CD4-positive, alpha-beta memory T cell (primary cell): ENCODE data around the gene BAIAP2L1. TPM values are rescaled to one million over a fixed set of nuclear protein-coding genes. Genes with fewer than 3 reads are reported as not detected.

Source experiments
- CTCF ChIA-PET: fragments of 350-600 bp; sonication (Branson Sonifier 250); formaldehyde crosslinking; loops from one replicate; lab custom pipeline; 2021; ENCODE audit warnings: inconsistent platforms; ENCODE audit not compliant: partially characterized antibody; lab: Charles Lee
- POLR2A ChIA-PET: fragments of 350-600 bp; sonication (Branson Sonifier 250); formaldehyde crosslinking; loops from one replicate; lab custom pipeline; 2021; ENCODE audit not compliant: partially characterized antibody; lab: Charles Lee
- DNase-seq, 5 donors: peaks; one replicate each; pipeline versions ENCODE4 v3.0.0 to v3.0.0-alpha.2; 2020 to 2022; ENCODE audit warnings: mixed read lengths in 1 of 5
- H3K27ac ChIP-seq: one replicate; pipeline ENCODE4 v1.7.0; 2013; ENCODE audit warnings: low read depth, low read length
- H3K27me3 ChIP-seq: 2 replicates; pipeline ENCODE4 v1.7.0; 2013; ENCODE audit warnings: mild to moderate bottlenecking, low read length, moderate library complexity; ENCODE audit not compliant: insufficient read depth
- H3K36me3 ChIP-seq: 2 replicates; pipeline ENCODE4 v1.7.0; 2013; ENCODE audit warnings: mild to moderate bottlenecking, low read length, moderate library complexity; ENCODE audit not compliant: insufficient read depth
- H3K4me1 ChIP-seq: 2 replicates; pipeline ENCODE4 v1.7.0; 2013; ENCODE audit warnings: mild to moderate bottlenecking, low read length, moderate library complexity; ENCODE audit not compliant: insufficient read depth
- H3K4me3 ChIP-seq, 2 donors: one replicate each; pipeline ENCODE4 v1.7.0; 2013; ENCODE audit warnings: low read length in 2 of 2, mild to moderate bottlenecking in 1 of 2
- H3K9me3 ChIP-seq, 2 donors: one replicate each; pipeline ENCODE4 v1.7.0; 2013; ENCODE audit warnings: low read length in 2 of 2, control low read depth in 1 of 2; ENCODE audit not compliant: control insufficient read depth in 1 of 2
- H3K27ac Mint-ChIP-seq, 7 donors: one replicate each; pipeline ENCODE4 v1.8.0; 2020 to 2021; ENCODE audit warnings: mixed read lengths in 7 of 7, mild to moderate bottlenecking in 6 of 7, inconsistent platforms in 3 of 7, moderate library complexity in 3 of 7
- H3K27me3 Mint-ChIP-seq, 2 donors: one replicate each; pipeline ENCODE4 v1.8.0; 2020 to 2021; ENCODE audit warnings: mixed read lengths in 2 of 2
- H3K36me3 Mint-ChIP-seq, 2 donors: one replicate each; pipeline ENCODE4 v1.8.0; 2020 to 2021; ENCODE audit warnings: mixed read lengths in 2 of 2, inconsistent platforms in 1 of 2, mild to moderate bottlenecking in 1 of 2
- H3K4me1 Mint-ChIP-seq, 4 donors: one replicate each; pipeline ENCODE4 v1.8.0; 2020 to 2021; ENCODE audit warnings: mixed read lengths in 4 of 4, mild to moderate bottlenecking in 1 of 4
- H3K4me3 Mint-ChIP-seq, 8 donors: one replicate each; pipeline ENCODE4 v1.8.0; 2020 to 2021; ENCODE audit warnings: mixed read lengths in 8 of 8, mild to moderate bottlenecking in 7 of 8, moderate library complexity in 6 of 8, inconsistent platforms in 3 of 8
- H3K9me3 Mint-ChIP-seq, 8 donors: one replicate each; pipeline ENCODE4 v1.8.0; 2020 to 2021; ENCODE audit warnings: mixed read lengths in 8 of 8, mild to moderate bottlenecking in 5 of 8, inconsistent platforms in 3 of 8, moderate library complexity in 1 of 8
- intact Hi-C: fragments of 100-400 bp; cut with micrococcal nuclease; formaldehyde crosslinking; loops from one replicate; pipeline ENCODE4 v1.15.1; 2023
- polyA plus RNA-seq, 2 donors: library from polyadenylated mRNA; unstranded; fragments of 300-500 nt; fragmentation: Illumina TruSeq; gene quantifications; one replicate each; pipeline ENCODE4 v1.2.3, GENCODE V29; 2021
- total RNA-seq, 2 experiments: library from RNA; stranded (reverse); gene quantifications; one replicate each; pipeline ENCODE4 v1.2.3, GENCODE V29; 2021

The BAIAP2L1 gene
- total and polyA plus RNA-seq, 4 experiments from 2014 or later, result 0.32 to 0.42 (median 0.37) TPM

DNA sequence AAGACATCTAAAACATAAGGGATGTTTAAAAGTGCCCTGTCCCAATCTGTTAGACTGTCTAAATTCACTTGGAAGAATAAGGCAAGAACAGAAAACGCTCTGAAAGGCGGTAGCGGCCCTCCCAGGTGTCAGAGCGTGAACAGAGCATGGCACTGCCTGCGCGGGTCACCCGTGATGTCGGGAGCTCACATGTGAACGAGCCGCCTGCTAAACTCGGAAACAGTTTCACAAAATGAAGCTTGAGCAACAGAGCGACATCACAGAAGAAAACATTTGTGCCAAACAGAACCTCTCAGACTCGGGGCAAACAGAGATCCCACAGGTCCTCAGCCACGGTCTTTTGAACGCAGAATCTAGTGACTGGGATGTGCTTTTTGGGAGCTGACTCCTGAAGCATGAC is 106.6 kb downstream of the BAIAP2L1 start:
- H3K27me3 Mint-ChIP-seq, result no peaks in the 10 kb centered on the region
- H3K4me1 Mint-ChIP-seq, result peaks cover 0 to 3% (median 0%) of the 10 kb centered on the region in 4 donors
- H3K4me1 ChIP-seq, result no peaks in the 10 kb centered on the region
- CTCF ChIA-PET, result interaction anchor here (1.1 kb wide), 1 partner anchor 127 kb away, joined by 3 read pairs; no protein-coding TSS in a partner anchor
- H3K27ac Mint-ChIP-seq, result peak overlapping the region in 2 of 7 donors; percentile 12 to 29
- POLR2A ChIA-PET, result no interaction called here
- H3K4me3 ChIP-seq, result no peak overlapping the region
- no peaks in the 10 kb centered on the region for H3K9me3 ChIP-seq
- H3K36me3 ChIP-seq, result peaks cover 14% of the 10 kb centered on the region
- intact Hi-C loops, result no loop called here
- H3K9me3 Mint-ChIP-seq, result peaks cover 0 to 2% (median 0%) of the 10 kb centered on the region in 8 donors
- DNase-seq, result peak in 1 of 5 donors; percentile 5
- H3K36me3 Mint-ChIP-seq, result peaks cover 10 to 12% of the 10 kb centered on the region in 2 donors
- no peak overlapping the region for H3K4me3 Mint-ChIP-seq
- no peak overlapping the region for H3K27ac ChIP-seq
- H3K27me3 ChIP-seq, result no peaks in the 10 kb centered on the region

DNA sequence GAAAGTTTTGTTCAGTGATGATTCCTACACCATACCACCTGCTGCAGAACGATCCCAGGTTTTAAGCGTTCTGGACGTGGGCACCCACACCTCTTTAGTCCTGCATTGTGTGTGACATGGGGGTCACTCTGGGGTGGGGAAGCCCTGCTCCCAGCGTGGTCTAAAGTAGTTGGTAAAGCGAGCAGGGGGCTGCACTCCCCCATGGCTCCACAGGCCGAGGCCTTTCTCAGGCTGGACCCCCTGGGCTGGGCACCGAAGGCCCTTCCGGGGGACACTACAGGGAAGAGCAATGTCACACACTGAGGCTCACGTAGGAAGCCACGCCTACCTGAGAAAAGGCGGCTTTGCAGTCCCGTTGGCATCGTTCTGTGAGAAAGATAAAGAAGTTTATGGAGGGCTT is 107.1 kb downstream of the BAIAP2L1 start:
- Histone ChIP-seq H3K27ac (no peak overlapping the region), H3K36me3 (peaks cover 14% of the 10 kb centered on the region), H3K9me3 (no peaks in the 10 kb centered on the region), H3K4me1 (no peaks in the 10 kb centered on the region), H3K27me3 (no peaks in the 10 kb centered on the region), H3K4me3 (no peak overlapping the region)
- peak in 1 of 5 donors; percentile 28 for DNase-seq
- CTCF ChIA-PET, result interaction anchor here (1.1 kb wide), 1 partner anchor 128 kb away, joined by 3 read pairs; no protein-coding TSS in a partner anchor
- Mint-ChIP-seq H3K27me3 (no peaks in the 10 kb centered on the region), H3K36me3 (peaks cover 10 to 12% of the 10 kb centered on the region in 2 donors), H3K4me1 (peaks cover 0 to 3% (median 0%) of the 10 kb centered on the region in 4 donors), H3K27ac (no peak overlapping the region), H3K9me3 (peaks cover 0 to 2% (median 0%) of the 10 kb centered on the region in 8 donors), H3K4me3 (no peak overlapping the region)
- POLR2A ChIA-PET, result no interaction called here
- intact Hi-C loops, result no loop called here

DNA sequence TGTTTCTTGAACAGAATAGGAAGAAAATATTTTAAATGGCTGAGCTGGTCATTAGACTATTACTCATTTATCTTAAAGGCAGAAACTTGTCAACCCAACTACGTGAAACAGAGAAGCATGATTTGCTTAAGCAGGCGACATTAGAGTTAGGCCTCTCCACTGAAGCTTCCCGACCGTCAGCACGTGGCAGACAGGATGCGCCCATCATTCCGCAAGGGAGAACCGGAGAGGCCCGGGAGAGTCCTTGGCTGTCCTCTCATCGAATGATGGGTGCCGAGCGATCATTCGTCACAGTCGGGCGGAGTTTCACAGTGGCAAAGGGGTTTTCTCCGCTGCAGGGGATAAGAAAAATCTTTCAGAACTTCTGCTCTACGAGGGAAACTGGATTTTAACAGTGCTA is 107.6 kb downstream of the BAIAP2L1 start:
- DNase-seq, result no peak
- H3K36me3 ChIP-seq, result peaks cover 14% of the 10 kb centered on the region
- Mint-ChIP-seq H3K4me3 (no peak overlapping the region), H3K4me1 (peaks cover 0 to 3% (median 2%) of the 10 kb centered on the region in 4 donors), H3K27ac (no peak overlapping the region), H3K9me3 (peaks cover 0 to 2% (median 0%) of the 10 kb centered on the region in 8 donors), H3K36me3 (peaks cover 10 to 14% of the 10 kb centered on the region in 2 donors), H3K27me3 (no peaks in the 10 kb centered on the region)
- H3K9me3 ChIP-seq, result no peaks in the 10 kb centered on the region
- intact Hi-C loops, result no loop called here
- CTCF ChIA-PET, result no interaction called here
- POLR2A ChIA-PET, result no interaction called here
- H3K4me3 ChIP-seq, result no peak overlapping the region
- no peaks in the 10 kb centered on the region for H3K4me1 ChIP-seq
- no peaks in the 10 kb centered on the region for H3K27me3 ChIP-seq
- no peak overlapping the region for H3K27ac ChIP-seq

DNA sequence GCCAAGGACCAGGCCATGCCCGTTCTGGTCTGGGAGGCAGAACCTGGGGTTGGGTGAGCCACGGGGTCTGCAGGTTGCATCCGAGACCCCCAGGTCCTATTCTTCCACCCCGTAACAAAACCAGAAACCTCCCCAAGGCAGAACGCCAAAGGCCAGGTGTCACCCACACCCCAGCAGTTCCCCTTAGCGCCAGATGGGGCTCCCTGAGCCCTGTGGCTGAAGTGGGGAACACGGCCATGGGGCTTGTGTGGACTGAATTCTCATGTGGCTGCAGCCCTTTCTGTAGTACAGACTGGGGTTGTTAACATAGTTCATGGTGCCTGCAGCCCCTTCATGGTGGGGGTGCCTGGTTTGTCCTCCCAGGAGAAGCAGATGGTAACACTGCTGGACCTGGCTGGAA is 109.2 kb downstream of the BAIAP2L1 start:
- Histone ChIP-seq H3K9me3 (no peaks in the 10 kb centered on the region), H3K4me3 (no peak overlapping the region), H3K4me1 (no peaks in the 10 kb centered on the region), H3K27ac (no peak overlapping the region), H3K36me3 (peaks cover 14% of the 10 kb centered on the region), H3K27me3 (no peaks in the 10 kb centered on the region)
- Mint-ChIP-seq H3K27me3 (no peaks in the 10 kb centered on the region), H3K4me1 (peaks cover 0 to 10% (median 2%) of the 10 kb centered on the region in 4 donors), H3K27ac (no peak overlapping the region), H3K9me3 (peaks cover 0 to 2% (median 0%) of the 10 kb centered on the region in 8 donors), H3K36me3 (peaks cover 10 to 14% of the 10 kb centered on the region in 2 donors), H3K4me3 (no peak overlapping the region)
- ChIA-PET POLR2A (no interaction called here), CTCF (no interaction called here)
- intact Hi-C loops, result no loop called here
- DNase-seq, result no peak

DNA sequence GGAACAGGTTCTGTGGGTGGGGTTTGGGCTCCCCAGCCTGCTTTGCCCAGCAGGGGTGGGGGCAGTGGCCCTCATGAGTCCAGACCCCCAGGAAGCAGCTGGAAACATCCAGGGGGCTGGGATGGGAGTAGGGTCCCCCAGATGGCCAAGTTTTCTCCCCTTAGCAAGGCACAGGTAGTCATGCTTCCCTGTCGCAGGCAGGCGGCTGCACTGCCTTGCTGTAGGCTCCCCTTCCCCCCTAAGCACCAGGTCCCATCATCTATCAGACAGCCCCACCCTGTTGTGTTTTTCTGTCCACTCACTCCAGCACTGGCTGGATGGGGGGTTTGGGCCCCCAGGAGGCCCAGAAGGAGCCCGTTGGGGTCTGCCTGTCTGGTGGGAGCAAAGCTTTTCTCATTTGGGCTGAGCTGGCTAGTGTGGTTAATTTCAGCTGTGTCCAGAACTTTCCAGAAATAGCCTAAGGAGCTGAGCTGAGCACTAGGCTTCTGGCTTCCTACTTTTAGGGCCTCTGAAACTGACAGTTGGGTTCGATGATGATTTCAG is 111.5 kb downstream of the BAIAP2L1 start:
- Histone ChIP-seq H3K4me1 (peaks cover 13% of the 10 kb centered on the region), H3K9me3 (no peaks in the 10 kb centered on the region), H3K36me3 (peaks cover 14% of the 10 kb centered on the region), H3K27ac (no peak overlapping the region), H3K4me3 (no peak overlapping the region), H3K27me3 (no peaks in the 10 kb centered on the region)
- Mint-ChIP-seq H3K36me3 (peaks cover 10 to 14% of the 10 kb centered on the region in 2 donors), H3K27ac (peak overlapping the region in 1 of 7 donors; percentile 20), H3K9me3 (peaks cover 0 to 2% (median 0%) of the 10 kb centered on the region in 8 donors), H3K4me3 (no peak overlapping the region), H3K4me1 (peaks cover 4 to 23% (median 12%) of the 10 kb centered on the region in 4 donors), H3K27me3 (no peaks in the 10 kb centered on the region)
- ChIA-PET POLR2A (no interaction called here), CTCF (no interaction called here)
- intact Hi-C loops, result loop anchor here (10.0 kb wide), 1 partner anchor 415 kb away; the partner anchor contains the start of gene ASNS
- DNase-seq, result no peak

DNA sequence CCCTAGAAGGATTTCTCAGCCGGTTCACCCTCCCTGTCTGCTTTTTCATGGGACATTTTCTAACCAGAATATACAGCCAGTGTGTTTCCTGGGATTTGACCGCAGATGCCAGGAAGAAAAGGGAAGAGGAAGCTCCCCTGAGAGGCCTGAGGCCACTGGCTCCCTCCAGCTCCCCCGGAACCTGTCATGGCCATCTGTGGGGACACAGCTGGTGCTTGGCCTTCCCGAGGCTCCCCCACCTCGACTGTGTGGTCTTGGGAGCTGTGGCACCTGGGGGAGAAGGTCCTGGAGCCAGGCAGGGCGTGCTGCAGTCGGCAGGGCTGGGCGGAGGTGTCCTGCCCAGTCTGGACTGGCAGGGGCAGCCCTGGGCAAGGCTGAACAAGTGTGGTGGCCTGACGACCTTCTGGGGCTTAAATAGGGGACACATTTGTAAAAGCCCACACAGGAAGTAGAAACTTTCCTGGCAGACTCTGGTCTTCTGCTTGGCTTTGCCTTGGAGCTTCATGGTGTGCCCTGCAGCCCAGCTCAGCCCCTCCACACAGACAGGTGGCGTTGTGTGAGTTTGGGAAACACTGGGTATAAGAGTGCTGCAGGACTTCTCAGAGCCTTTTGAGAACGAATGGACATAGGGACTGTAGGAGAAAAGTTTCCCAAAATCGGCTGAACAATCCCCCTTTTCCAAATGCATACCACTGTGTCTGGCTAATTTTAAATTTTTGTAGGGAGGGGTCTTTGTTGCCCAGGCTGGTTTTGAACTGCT is 112.6 kb downstream of the BAIAP2L1 start:
- H3K9me3 Mint-ChIP-seq, result peaks cover 0 to 2% (median 0%) of the 10 kb centered on the region in 8 donors
- Histone ChIP-seq H3K27ac (no peak overlapping the region), H3K36me3 (peaks cover 14% of the 10 kb centered on the region), H3K4me1 (peaks cover 24% of the 10 kb centered on the region), H3K4me3 (no peak overlapping the region), H3K9me3 (no peaks in the 10 kb centered on the region), H3K27me3 (no peaks in the 10 kb centered on the region)
- H3K4me3 Mint-ChIP-seq, result no peak overlapping the region
- ChIA-PET CTCF (no interaction called here), POLR2A (interaction anchor here (1.5 kb wide), 1 partner anchor 36 kb away, joined by 4 read pairs; the partner anchor contains the start of gene TECPR1)
- H3K27ac Mint-ChIP-seq, result peak overlapping the region in 4 of 7 donors; percentile 24 to 57 (median 34)
- intact Hi-C loops, result loop anchor here (10.0 kb wide), 1 partner anchor 413 kb away; the partner anchor contains the start of gene ASNS
- no peaks in the 10 kb centered on the region for H3K27me3 Mint-ChIP-seq
- H3K4me1 Mint-ChIP-seq, result peaks cover 7 to 35% (median 18%) of the 10 kb centered on the region in 4 donors
- peaks cover 10 to 14% of the 10 kb centered on the region in 2 donors for H3K36me3 Mint-ChIP-seq
- DNase-seq, result peak in 1 of 5 donors; percentile 1

DNA sequence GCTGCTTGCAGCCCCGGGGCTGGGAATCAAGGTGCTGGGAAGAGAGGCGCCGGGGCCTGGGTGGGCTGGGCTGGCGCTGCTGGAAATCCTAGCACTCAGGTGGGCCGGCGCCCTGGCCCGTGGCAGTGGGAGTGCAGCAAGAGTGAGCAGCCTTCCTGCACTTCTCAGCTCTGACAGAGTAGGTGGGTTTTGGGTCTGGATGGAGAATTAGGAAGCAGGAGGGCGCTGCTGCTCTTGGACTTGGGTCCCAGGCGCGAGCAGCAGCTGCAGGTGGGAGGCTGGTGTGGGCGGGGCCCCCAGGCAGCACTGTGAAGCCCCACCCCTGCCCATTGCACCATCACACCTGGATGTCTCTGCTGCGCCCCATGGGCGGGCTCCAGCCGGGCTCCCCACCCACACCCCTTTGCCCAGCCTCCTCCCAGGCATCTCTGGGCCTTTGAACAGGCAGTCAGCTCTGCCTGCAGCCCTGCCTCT is 113.4 kb downstream of the BAIAP2L1 start:
- Mint-ChIP-seq H3K9me3 (peaks cover 0 to 2% (median 0%) of the 10 kb centered on the region in 8 donors), H3K4me1 (peaks cover 12 to 42% (median 24%) of the 10 kb centered on the region in 4 donors), H3K36me3 (peaks cover 8 to 15% of the 10 kb centered on the region in 2 donors), H3K27me3 (no peaks in the 10 kb centered on the region), H3K4me3 (no peak overlapping the region), H3K27ac (no peak overlapping the region)
- no peak for DNase-seq
- intact Hi-C loops, result loop anchor here (10.0 kb wide), 1 partner anchor 413 kb away; the partner anchor contains the start of gene ASNS
- ChIA-PET CTCF (no interaction called here), POLR2A (interaction anchor here (1.5 kb wide), 1 partner anchor 36 kb away, joined by 4 read pairs; the partner anchor contains the start of gene TECPR1)
- Histone ChIP-seq H3K4me1 (peaks cover 31% of the 10 kb centered on the region), H3K9me3 (no peaks in the 10 kb centered on the region), H3K4me3 (no peak overlapping the region), H3K27me3 (no peaks in the 10 kb centered on the region), H3K27ac (no peak overlapping the region), H3K36me3 (peaks cover 12% of the 10 kb centered on the region)
